Panc1 (cell line): Measurements from ENCODE around the gene IL7R. TPM values are rescaled to one million over a fixed set of nuclear protein-coding genes. Genes with fewer than 3 reads are reported as not detected.

Experiments used
- ATAC-seq: fragments of 200-7000 bp; cut with Tn5 transposase; 2 replicates; pipeline ENCODE4 v1.9.1; 2020; ENCODE audit warnings: mild to moderate bottlenecking, moderate library complexity
- BruUV-seq: library from RNA; stranded (reverse); fragments of 400-500 nt; replicated peaks from 2 replicates; lab custom pipeline; 2021; lab: Mats Ljungman, UMichigan
- CTCF ChIA-PET: fragments of 300-600 bp; sonication (Branson Sonifier 250); formaldehyde crosslinking; loops from one replicate; lab custom pipeline; 2022; ENCODE audit warnings: antibody characterized with exemption; lab: Charles Lee
- POLR2A ChIA-PET: fragments of 300-600 bp; sonication (Branson Sonifier 250); formaldehyde crosslinking; loops from one replicate; lab custom pipeline; 2022; ENCODE audit warnings: antibody characterized with exemption; lab: Charles Lee
- DNase-seq: peaks from one replicate; pipeline ENCODE4 v3.0.0-alpha.2; 2010; ENCODE audit warnings: low read depth, low spot score
- H3K27ac ChIP-seq: 2 replicates; pipeline ENCODE4 v1.5.1; 2011; ENCODE audit warnings: mild to moderate bottlenecking, low read length, inconsistent platforms
- H3K27me3 ChIP-seq: fragments of 200-500 bp; sonication (Bioruptor generic); 2 replicates; pipeline ENCODE4 v1.6.0; 2014; ENCODE audit warnings: low read length, inconsistent platforms; ENCODE audit not compliant: control insufficient read depth, insufficient read depth
- H3K36me3 ChIP-seq: fragments of 200-500 bp; sonication (Bioruptor generic); 2 replicates; pipeline ENCODE4 v1.5.1; 2014; ENCODE audit warnings: inconsistent platforms, mild to moderate bottlenecking, low read length, moderate library complexity; ENCODE audit not compliant: control insufficient read depth, insufficient read depth
- H3K4me1 ChIP-seq: 2 replicates; pipeline ENCODE4 v1.5.1; 2011; ENCODE audit warnings: inconsistent platforms, mild to moderate bottlenecking, low read length, moderate library complexity; ENCODE audit not compliant: control insufficient read depth, insufficient read depth
- H3K4me3 ChIP-seq, 2 experiments: 2 replicates each; pipeline ENCODE4 v1.5.1; 2011 to 2012; ENCODE audit warnings: low read depth in 2 of 2, low read length in 2 of 2, mild to moderate bottlenecking in 2 of 2, inconsistent platforms in 1 of 2, moderate library complexity in 1 of 2
- H3K9me3 ChIP-seq: fragments of 200-500 bp; sonication (Bioruptor generic); 2 replicates; pipeline ENCODE4 v1.5.1; 2014; ENCODE audit warnings: low read depth, mild to moderate bottlenecking, inconsistent platforms, low read length, moderate library complexity; ENCODE audit not compliant: control insufficient read depth, insufficient read depth
- CTCF ChIP-seq: fragments of 450-650 bp; IDR thresholded peaks from 2 replicates; pipeline ENCODE4 v1.5.1; 2017; ENCODE audit warnings: mild to moderate bottlenecking
- POLR2AphosphoS5 ChIP-seq: IDR thresholded peaks from 2 replicates; pipeline ENCODE4 v1.6.1; 2012; ENCODE audit warnings: mild to moderate bottlenecking, low read depth, low read length, moderate library complexity
- REST ChIP-seq, 2 experiments: IDR thresholded peaks; 2 replicates each; pipeline ENCODE4 v1.6.1; 2011 to 2012; ENCODE audit warnings: low read depth in 2 of 2, control low read depth in 1 of 2, low read length in 1 of 2, mild to moderate bottlenecking in 1 of 2, moderate library complexity in 1 of 2; ENCODE audit not compliant: insufficient read depth in 1 of 2
- SIN3A ChIP-seq: IDR thresholded peaks from 2 replicates; pipeline ENCODE4 v1.6.1; 2012; ENCODE audit warnings: low read depth, mild to moderate bottlenecking, low read length, moderate library complexity, borderline replicate concordance; ENCODE audit not compliant: insufficient read depth
- TCF7L2 ChIP-seq: IDR thresholded peaks from 2 replicates; pipeline ENCODE4 v1.6.1; 2011; ENCODE audit warnings: mild to moderate bottlenecking, low read depth, low read length, inconsistent platforms
- in situ Hi-C: cut with HindIII; loops from 2 replicates; pipeline ENCODE4 v1.10.0; 2016; ENCODE audit warnings: low sequenced_read_pairs, low pct_unique_long_range_greater_than_20kb
- intact Hi-C: fragments of 100-400 bp; cut with micrococcal nuclease; formaldehyde crosslinking; loops from one replicate; pipeline ENCODE4 v1.10.0; 2022; ENCODE audit not compliant: unreplicated experiment
- total RNA-seq: library from RNA; stranded (reverse); gene quantifications from one replicate; pipeline ENCODE4 v1.2.1, GENCODE V29; 2021; ENCODE audit not compliant: unreplicated experiment

Gene IL7R
- total RNA-seq, 1 experiment from 2014 or later: 0.90 TPM

- in situ Hi-C loops: no loop called here
- no peak overlapping the region for H3K4me3 ChIP-seq
- no peaks in the 10 kb centered on the region for H3K9me3 ChIP-seq
- no peak overlapping the region for H3K27ac ChIP-seq
- H3K27me3 ChIP-seq: no peaks in the 10 kb centered on the region
- intact Hi-C loops: no loop called here
- H3K4me1 ChIP-seq: no peaks in the 10 kb centered on the region
- TF ChIP-seq CTCF (no peak), TCF7L2 (no peak), SIN3A (no peak), POLR2AphosphoS5 (no peak)
- no peak for ATAC-seq
- no peak for DNase-seq
- no peaks in the 10 kb centered on the region for H3K36me3 ChIP-seq
- CTCF ChIA-PET: no interaction called here
- BruUV-seq: no TSS peak
- POLR2A ChIA-PET: no interaction called here
Observed at GRCh38 chr5:35904443-35905132, 47.9 kb downstream of the IL7R start.

GRCh38 chr5:35908228-35908627 lies 51.5 kb downstream of the IL7R start:
- Histone ChIP-seq H3K4me1 (no peaks in the 10 kb centered on the region), H3K9me3 (0 out of 2 replicates have a peak, but pooled peaks cover 2% of the 10 kb centered on the region), H3K27ac (no peak overlapping the region), H3K27me3 (no peaks in the 10 kb centered on the region), H3K36me3 (no peaks in the 10 kb centered on the region), H3K4me3 (no peak overlapping the region)
- in situ Hi-C loops (no loop called here), intact Hi-C loops (no loop called here)
- BruUV-seq: no TSS peak
- ATAC-seq (no peak), DNase-seq (no peak)
- ChIA-PET CTCF (no interaction called here), POLR2A (no interaction called here)
- TF ChIP-seq REST (IDR thresholded peaks at IDR 0.05; ENCODE audit: insufficient read depth in 1 of 2, low read depth in 2 of 2, low read length in 1 of 2) (no peak), POLR2AphosphoS5 (no peak), TCF7L2 (no peak), CTCF (no peak)
